Measurements from ENCODE around the gene KCND3.

GRCh38 chr1:111821121-111821745, 168.2 kb downstream of the KCND3 start:
- TF ChIP-seq, protein P1, sequence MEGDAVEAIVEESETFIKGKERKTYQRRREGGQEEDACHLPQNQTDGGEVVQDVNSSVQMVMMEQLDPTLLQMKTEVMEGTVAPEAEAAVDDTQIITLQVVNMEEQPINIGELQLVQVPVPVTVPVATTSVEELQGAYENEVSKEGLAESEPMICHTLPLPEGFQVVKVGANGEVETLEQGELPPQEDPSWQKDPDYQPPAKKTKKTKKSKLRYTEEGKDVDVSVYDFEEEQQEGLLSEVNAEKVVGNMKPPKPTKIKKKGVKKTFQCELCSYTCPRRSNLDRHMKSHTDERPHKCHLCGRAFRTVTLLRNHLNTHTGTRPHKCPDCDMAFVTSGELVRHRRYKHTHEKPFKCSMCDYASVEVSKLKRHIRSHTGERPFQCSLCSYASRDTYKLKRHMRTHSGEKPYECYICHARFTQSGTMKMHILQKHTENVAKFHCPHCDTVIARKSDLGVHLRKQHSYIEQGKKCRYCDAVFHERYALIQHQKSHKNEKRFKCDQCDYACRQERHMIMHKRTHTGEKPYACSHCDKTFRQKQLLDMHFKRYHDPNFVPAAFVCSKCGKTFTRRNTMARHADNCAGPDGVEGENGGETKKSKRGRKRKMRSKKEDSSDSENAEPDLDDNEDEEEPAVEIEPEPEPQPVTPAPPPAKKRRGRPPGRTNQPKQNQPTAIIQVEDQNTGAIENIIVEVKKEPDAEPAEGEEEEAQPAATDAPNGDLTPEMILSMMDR (IDR thresholded peaks at IDR 0.05) = no peak
- TF ChIP-seq ZFX (IDR thresholded peaks at IDR 0.05; ENCODE audit: borderline replicate concordance) = no peak

All from 22Rv1 (cell line).